HAP-1 (cell line): Measurements from ENCODE around the gene RGP1.

Experiments
- DNase-seq, 2 experiments: peaks; one replicate each; pipeline ENCODE4 v3.0.0-alpha.2; 2016 to 2020; ENCODE audit warnings: low spot score in 2 of 2
- H3K27me3 ChIP-seq: fragments of 250-450 bp; sonication (Bioruptor Pico); 2 replicates; pipeline ENCODE4 v1.5.1; 2020; ENCODE audit warnings: low read depth, mild to moderate bottlenecking, moderate library complexity
- H3K36me3 ChIP-seq: fragments of 250-450 bp; sonication (Bioruptor Pico); replicated peaks from 2 replicates; pipeline ENCODE4 v1.5.1; 2020; ENCODE audit warnings: mild to moderate bottlenecking
- H3K4me1 ChIP-seq: fragments of 250-450 bp; sonication (Bioruptor Pico); 2 replicates; pipeline ENCODE4 v1.5.1; 2020; ENCODE audit warnings: mild to moderate bottlenecking
- H3K4me3 ChIP-seq: fragments of 250-450 bp; sonication (Bioruptor Pico); 2 replicates; pipeline ENCODE4 v1.5.1; 2020; ENCODE audit warnings: mild to moderate bottlenecking, moderate library complexity
- H3K9me3 ChIP-seq: fragments of 250-450 bp; sonication (Bioruptor Pico); 2 replicates; pipeline ENCODE4 v1.5.1; 2020; ENCODE audit warnings: mild to moderate bottlenecking, moderate library complexity
- in situ Hi-C: fragments of 300-500 bp; cut with MboI; formaldehyde crosslinking; loops from 3 replicates; pipeline ENCODE4 v1.14.3; 2020; ENCODE audit warnings: low sequenced_read_pairs, inconsistent platforms, mixed read lengths

The RGP1 gene

GRCh38 chr9:35729101-35729500, 20.0 kb upstream of the RGP1 start:
- Histone ChIP-seq H3K27me3 (no peaks in the 10 kb centered on the region), H3K36me3 (peaks cover 27% of the 10 kb centered on the region), H3K9me3 (no peaks in the 10 kb centered on the region), H3K4me1 (peaks cover 39% of the 10 kb centered on the region), H3K4me3 (0 out of 2 replicates have a peak overlapping the region, but pooled peaks have one; percentile 7)
- in situ Hi-C loops: no loop called here
- no peak for DNase-seq

- H3K27me3 ChIP-seq: no peaks in the 10 kb centered on the region
- in situ Hi-C loops: no loop called here
- H3K9me3 ChIP-seq: no peaks in the 10 kb centered on the region
- H3K4me1 ChIP-seq: peaks cover 39% of the 10 kb centered on the region
- H3K36me3 ChIP-seq: peaks cover 27% of the 10 kb centered on the region
- peak; percentile 64 to 71 for DNase-seq
- H3K4me3 ChIP-seq: peak overlapping the region; percentile 7; the same call in 1 of the 2 replicates
Measured at GRCh38 chr9:35729700-35730485, 19.2 kb upstream of the RGP1 start.

- Histone ChIP-seq H3K4me1 (peaks cover 39% of the 10 kb centered on the region), H3K36me3 (peaks cover 27% of the 10 kb centered on the region), H3K27me3 (no peaks in the 10 kb centered on the region), H3K9me3 (no peaks in the 10 kb centered on the region), H3K4me3 (peak overlapping the region; percentile 72)
- in situ Hi-C loops: no loop called here
- DNase-seq: no peak
Measured at GRCh38 chr9:35730486-35730854, 18.6 kb upstream of the RGP1 start.

DNA sequence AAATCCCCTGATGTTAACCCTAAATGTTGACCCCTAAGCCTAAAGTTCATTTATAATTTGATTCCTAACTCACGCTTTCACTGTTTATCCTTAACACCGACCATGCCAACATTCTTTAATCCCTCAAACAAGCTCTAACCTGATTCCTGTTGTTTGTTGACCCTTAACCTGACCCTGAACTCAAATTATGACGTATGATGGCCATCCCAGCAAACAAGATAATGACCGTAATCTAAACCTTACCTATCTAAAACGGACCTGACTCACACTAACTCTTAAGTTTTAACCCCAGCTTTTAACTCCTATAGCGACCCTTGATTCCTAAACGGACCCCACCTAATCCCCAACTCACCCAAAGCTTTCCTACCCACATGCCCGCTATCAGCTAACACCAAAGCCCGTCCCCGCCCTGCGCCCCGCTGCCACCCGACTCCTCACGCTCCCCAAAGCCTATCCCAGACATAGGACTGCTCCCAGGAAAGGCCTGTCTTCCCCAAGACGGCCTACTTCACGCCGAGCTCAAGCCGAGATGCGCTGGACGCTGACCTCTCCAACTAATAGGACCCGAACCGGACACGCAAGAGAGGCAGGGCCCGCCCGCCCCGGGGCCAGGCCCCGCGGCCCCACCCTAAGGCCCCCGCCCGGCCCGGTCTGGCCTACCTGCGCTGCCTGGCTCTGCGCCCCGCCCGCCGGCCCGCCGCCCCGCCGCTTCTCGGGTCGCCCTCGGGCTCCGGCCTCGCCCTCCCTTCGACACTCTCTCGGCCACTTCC, 17.5 kb upstream of the RGP1 start:
- Histone ChIP-seq H3K36me3 (peaks cover 28% of the 10 kb centered on the region), H3K4me3 (peak overlapping the region; percentile 72), H3K27me3 (no peaks in the 10 kb centered on the region), H3K9me3 (no peaks in the 10 kb centered on the region), H3K4me1 (peaks cover 39% of the 10 kb centered on the region)
- peak in 1 of 2 experiments; percentile 44 for DNase-seq
- in situ Hi-C loops: no loop called here

DNA sequence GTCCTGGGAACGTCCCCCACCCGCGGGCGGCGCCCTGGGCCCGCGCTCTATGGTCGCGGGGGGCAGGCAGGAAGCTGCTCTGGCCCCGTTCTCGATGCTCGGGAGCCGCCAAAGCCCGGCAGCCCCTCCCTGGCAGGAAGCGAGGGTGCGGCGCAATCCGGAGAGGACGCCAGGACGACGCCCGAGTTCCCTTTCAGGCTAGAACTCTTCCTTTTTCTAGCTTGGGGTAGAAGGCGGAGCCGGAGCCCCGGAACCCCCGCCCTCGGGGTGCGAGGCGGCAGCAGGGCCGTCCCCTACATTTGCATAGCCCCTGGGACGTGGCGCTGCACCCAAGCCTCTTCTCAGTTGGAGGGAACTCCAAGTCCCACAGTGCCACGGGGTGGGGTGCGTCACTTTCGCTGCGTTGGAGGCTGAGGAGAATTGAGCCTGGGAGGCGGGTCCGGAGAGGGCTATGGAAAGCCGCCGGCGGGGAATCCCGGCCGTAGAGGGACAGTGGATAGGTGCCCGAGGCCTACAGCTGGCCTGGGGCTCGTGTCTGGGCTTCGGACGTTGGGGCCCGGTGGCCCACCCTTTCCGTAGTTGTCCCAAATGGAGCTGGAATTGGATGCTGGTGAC, 16.8 kb upstream of the RGP1 start, which contains the start of the genes CREB3 and TLN1:
CREB3 (plus strand) TSS at position 482 of the 615 bp plus-strand sequence; CDS start at position 589, 107 bp downstream.
TLN1 (minus strand) TSS at position 11 of the 615 bp plus-strand sequence. CDS start 6,501 bp downstream, outside the sequence.
- in situ Hi-C loops: no loop called here
- peaks cover 33% of the 10 kb centered on the region for H3K36me3 ChIP-seq
- peaks cover 39% of the 10 kb centered on the region for H3K4me1 ChIP-seq
- H3K9me3 ChIP-seq: no peaks in the 10 kb centered on the region
- DNase-seq: peak; percentile 97 to 98
- no peaks in the 10 kb centered on the region for H3K27me3 ChIP-seq
- H3K4me3 ChIP-seq: peak within 1 kb of the TSS; percentile 72

GRCh38 chr9:35732800-35733541, 16.1 kb upstream of the RGP1 start:
- in situ Hi-C loops: no loop called here
- DNase-seq: peak; percentile 76 to 83
- H3K4me3 ChIP-seq: peak overlapping the region; percentile 72
- no peaks in the 10 kb centered on the region for H3K9me3 ChIP-seq
- no peaks in the 10 kb centered on the region for H3K27me3 ChIP-seq
- peaks cover 35% of the 10 kb centered on the region for H3K4me1 ChIP-seq
- H3K36me3 ChIP-seq: peaks cover 40% of the 10 kb centered on the region

- no peaks in the 10 kb centered on the region for H3K27me3 ChIP-seq
- H3K4me3 ChIP-seq: no peak overlapping the region
- in situ Hi-C loops: no loop called here
- peaks cover 24% of the 10 kb centered on the region for H3K4me1 ChIP-seq
- DNase-seq: no peak
- no peaks in the 10 kb centered on the region for H3K9me3 ChIP-seq
- H3K36me3 ChIP-seq: peaks cover 51% of the 10 kb centered on the region
Measured at GRCh38 chr9:35734096-35734495, 15.0 kb upstream of the RGP1 start.

GRCh38 chr9:35736201-35736633, 12.9 kb upstream of the RGP1 start:
- Histone ChIP-seq H3K4me3 (no peak overlapping the region), H3K27me3 (no peaks in the 10 kb centered on the region), H3K9me3 (no peaks in the 10 kb centered on the region), H3K36me3 (peaks cover 70% of the 10 kb centered on the region), H3K4me1 (peaks cover 7% of the 10 kb centered on the region; the same call in 1 of the 2 replicates)
- peak; percentile 71 to 85 for DNase-seq
- in situ Hi-C loops: no loop called here

DNA sequence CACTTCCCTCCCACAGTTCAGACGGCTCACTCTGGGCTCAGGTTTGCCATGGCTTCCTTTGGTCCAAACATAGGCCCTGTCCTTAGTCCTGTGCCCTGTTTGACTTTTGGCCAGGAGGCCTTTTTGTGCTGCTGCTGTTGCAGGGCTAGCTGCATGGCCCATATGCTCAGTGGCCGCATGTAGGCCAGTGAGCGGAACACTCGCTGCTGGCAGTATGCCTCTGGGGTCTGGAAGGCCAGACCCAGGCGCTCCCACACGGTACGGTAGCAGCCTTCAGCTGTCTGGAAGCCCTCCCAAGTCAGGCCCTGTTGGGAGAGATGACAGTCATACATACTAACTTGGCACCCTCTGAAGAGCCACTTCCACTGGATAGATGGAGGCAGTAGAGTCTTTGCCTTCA, 11.9 kb upstream of the RGP1 start:
- no peak for DNase-seq
- Histone ChIP-seq H3K4me1 (peaks cover 5% of the 10 kb centered on the region; the same call in 1 of the 2 replicates), H3K27me3 (no peaks in the 10 kb centered on the region), H3K9me3 (no peaks in the 10 kb centered on the region), H3K4me3 (no peak overlapping the region), H3K36me3 (peaks cover 78% of the 10 kb centered on the region)
- in situ Hi-C loops: no loop called here

DNA sequence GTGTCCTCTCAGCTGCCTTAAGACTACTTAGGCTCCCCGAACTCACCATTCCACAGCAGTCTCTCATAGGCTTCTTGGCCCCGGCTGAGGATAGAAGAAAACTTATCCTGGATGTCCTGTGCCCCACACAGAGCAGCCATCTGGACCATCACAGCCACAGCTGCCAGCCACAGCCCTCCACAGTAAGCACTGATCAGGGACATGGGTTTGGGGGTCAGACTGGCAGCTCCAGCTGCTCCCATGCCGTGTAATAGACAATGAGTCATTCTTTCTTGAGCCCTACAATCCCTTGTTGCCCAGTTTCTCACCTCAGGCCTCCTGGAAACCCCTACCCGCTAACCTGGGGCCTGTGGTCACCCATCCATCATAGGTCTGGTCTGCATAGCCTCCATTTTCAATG, 10.9 kb upstream of the RGP1 start:
- in situ Hi-C loops: no loop called here
- Histone ChIP-seq H3K4me1 (peaks cover 5% of the 10 kb centered on the region; the same call in 1 of the 2 replicates), H3K4me3 (no peak overlapping the region), H3K36me3 (peaks cover 88% of the 10 kb centered on the region), H3K27me3 (no peaks in the 10 kb centered on the region), H3K9me3 (no peaks in the 10 kb centered on the region)
- DNase-seq: no peak

GRCh38 chr9:35738924-35739323, 10.2 kb upstream of the RGP1 start:
- Histone ChIP-seq H3K4me1 (no peaks in the 10 kb centered on the region; the same call in 1 of the 2 replicates), H3K36me3 (peaks cover 95% of the 10 kb centered on the region), H3K27me3 (no peaks in the 10 kb centered on the region), H3K9me3 (no peaks in the 10 kb centered on the region), H3K4me3 (no peak overlapping the region)
- no peak for DNase-seq
- in situ Hi-C loops: no loop called here

DNA sequence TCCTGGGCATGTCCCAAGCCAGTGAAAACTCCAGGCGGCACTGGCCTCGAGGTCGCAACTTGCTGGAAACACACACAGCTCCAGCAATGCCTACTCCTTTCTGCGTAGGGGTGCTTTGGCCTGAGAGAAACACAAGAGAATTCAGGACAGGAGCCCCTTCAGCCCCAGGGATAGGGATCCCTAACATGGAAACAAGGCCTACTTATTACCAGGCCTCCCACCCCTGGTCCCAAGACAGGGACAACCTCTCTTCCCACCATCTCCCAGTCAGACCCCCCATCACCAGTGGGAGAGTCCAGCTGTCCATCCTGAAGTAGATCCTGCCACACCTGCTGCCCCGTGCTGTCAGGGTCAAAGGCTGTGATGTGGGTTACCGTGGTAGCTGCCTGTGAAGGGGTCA, 8.8 kb upstream of the RGP1 start:
- Histone ChIP-seq H3K4me3 (no peak overlapping the region), H3K9me3 (no peaks in the 10 kb centered on the region), H3K36me3 (peaks cover 92% of the 10 kb centered on the region), H3K27me3 (no peaks in the 10 kb centered on the region), H3K4me1 (no peaks in the 10 kb centered on the region)
- in situ Hi-C loops: no loop called here
- no peak for DNase-seq

DNA sequence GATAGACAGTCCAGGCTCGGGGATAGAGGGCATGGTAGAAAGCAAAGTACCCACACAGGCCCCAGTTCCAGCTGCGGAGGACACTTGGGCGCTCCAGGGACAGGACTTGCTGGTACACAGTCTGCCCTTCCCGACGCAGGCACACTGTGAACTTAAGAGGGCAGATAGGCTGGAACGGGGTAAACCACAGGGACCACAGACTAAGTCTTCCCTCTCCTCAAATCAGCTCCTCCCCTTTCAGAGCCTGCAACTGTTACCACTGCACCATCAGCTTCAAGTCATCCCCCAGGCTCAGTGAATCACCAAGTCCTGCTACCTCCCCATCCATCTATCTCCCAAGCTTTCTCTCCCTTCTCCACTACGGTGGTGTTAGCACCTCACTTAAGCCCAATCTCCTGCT, 7.3 kb upstream of the RGP1 start:
- Histone ChIP-seq H3K9me3 (no peaks in the 10 kb centered on the region), H3K4me3 (no peak overlapping the region), H3K4me1 (peaks cover 8% of the 10 kb centered on the region; the same call in 1 of the 2 replicates), H3K36me3 (peaks cover 80% of the 10 kb centered on the region), H3K27me3 (no peaks in the 10 kb centered on the region)
- no peak for DNase-seq
- in situ Hi-C loops: no loop called here
